Epithelial cell of esophagus (primary cell): ENCODE data around the gene PIAS1.
A peak's percentile ranks its signal among the peaks of the same experiment; 100 is the strongest.

Experiments used
- DNase-seq: peaks from one replicate; pipeline ENCODE4 v3.0.0; 2010; ENCODE audit warnings: low read depth
- H3K4me3 ChIP-seq: 2 replicates; pipeline ENCODE4 v1.5.1; 2011; ENCODE audit warnings: mild to moderate bottlenecking, low read length, control low read depth
- TF ChIP-seq, protein P1 (sequence below): IDR thresholded peaks from 2 replicates; pipeline ENCODE4 v1.5.1; 2011; ENCODE audit warnings: low read depth, mild to moderate bottlenecking, low read length, control low read depth, inconsistent platforms; ENCODE audit not compliant: insufficient read depth; ENCODE audit errors: missing control alignments

The PIAS1 gene

DNA sequence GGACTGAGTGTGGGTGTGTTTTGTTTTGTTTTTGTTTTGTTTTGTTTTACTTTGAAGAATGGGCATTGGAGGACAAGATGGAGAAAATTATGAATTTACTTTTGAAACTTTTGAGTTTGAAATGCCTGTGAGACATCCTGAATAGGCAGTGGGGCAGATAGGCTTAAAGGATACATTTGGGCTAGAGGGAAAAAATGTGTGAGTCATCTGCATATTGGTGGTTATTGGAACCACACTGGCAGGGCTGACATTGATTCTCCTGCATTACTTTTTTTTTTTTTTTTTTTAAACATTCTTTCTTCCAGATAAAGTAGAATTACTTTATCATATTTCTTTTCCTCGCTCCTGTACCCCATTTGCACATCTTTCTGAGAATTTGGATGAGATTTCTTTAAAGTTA lies 94.9 kb downstream of the PIAS1 start:
- TF ChIP-seq, protein P1, sequence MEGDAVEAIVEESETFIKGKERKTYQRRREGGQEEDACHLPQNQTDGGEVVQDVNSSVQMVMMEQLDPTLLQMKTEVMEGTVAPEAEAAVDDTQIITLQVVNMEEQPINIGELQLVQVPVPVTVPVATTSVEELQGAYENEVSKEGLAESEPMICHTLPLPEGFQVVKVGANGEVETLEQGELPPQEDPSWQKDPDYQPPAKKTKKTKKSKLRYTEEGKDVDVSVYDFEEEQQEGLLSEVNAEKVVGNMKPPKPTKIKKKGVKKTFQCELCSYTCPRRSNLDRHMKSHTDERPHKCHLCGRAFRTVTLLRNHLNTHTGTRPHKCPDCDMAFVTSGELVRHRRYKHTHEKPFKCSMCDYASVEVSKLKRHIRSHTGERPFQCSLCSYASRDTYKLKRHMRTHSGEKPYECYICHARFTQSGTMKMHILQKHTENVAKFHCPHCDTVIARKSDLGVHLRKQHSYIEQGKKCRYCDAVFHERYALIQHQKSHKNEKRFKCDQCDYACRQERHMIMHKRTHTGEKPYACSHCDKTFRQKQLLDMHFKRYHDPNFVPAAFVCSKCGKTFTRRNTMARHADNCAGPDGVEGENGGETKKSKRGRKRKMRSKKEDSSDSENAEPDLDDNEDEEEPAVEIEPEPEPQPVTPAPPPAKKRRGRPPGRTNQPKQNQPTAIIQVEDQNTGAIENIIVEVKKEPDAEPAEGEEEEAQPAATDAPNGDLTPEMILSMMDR = no peak
- DNase-seq = no peak

DNA sequence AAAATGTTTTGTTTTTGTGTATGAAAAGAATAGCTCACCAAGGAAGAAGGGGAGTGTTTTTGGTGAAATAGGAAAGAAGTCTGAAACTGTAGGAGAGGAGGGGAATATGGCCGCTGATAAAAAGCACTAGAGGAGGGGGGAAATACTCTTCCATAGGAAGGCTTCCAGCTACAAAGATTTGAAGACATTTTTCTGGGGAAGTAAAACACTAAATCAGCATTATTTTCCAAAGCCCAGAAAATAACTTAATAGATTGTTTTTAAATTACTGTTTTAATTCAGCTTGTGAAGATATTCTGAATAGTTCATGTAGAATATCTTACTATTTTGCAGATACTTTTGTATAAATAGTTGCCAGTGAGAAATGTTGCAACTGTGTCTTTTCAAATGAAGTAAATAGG lies 96.1 kb downstream of the PIAS1 start:
- DNase-seq = no peak
- TF ChIP-seq, protein P1 = no peak

More for the DNA sequence above, 94.9 kb downstream of the PIAS1 start:
- no peak overlapping the region for H3K4me3 ChIP-seq

DNA sequence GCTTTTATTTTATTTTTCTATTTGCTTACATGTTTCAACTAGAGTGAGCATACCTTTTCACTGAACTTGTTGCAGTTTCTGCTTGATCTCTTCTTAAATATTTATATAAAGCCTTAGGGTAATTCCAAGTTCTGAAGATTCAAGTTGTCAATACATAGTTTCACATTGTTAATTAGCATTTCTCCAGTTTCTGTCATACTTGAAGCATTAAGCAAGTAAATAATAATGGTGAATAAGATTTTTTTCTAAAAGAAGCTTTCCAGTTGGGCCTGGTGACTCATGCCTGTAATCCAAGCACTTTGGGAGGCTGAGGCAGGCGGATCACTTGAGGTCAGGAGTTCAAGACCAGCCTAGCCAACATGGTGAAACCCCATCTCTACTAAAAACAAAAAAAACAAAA lies 97.2 kb downstream of the PIAS1 start:
- TF ChIP-seq, protein P1 = no peak
- DNase-seq = peak; percentile 47
- no peak overlapping the region for H3K4me3 ChIP-seq

More for the DNA sequence above, 96.1 kb downstream of the PIAS1 start:
- H3K4me3 ChIP-seq = no peak overlapping the region

DNA sequence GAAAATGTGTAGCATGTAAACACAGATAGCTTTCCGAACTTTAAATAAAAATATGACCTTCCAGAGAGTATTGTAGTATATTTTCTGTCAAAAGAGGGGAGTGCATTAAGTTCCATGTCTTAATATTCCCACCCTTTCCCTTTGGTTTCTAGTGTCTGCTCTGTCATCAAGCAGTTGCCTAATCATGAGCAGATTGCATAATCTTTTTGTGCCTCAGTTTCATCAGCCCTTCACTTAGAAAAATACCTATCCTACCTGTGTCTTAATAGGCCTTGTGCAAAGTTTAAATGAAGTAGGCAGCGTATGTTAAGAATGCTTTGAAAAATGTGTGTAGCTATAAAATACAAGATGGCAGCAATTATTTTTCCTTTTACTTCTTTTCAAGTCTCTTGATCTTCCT lies 98.2 kb downstream of the PIAS1 start:
- peak; percentile 60 for DNase-seq
- TF ChIP-seq, protein P1 = no peak
- no peak overlapping the region for H3K4me3 ChIP-seq

DNA sequence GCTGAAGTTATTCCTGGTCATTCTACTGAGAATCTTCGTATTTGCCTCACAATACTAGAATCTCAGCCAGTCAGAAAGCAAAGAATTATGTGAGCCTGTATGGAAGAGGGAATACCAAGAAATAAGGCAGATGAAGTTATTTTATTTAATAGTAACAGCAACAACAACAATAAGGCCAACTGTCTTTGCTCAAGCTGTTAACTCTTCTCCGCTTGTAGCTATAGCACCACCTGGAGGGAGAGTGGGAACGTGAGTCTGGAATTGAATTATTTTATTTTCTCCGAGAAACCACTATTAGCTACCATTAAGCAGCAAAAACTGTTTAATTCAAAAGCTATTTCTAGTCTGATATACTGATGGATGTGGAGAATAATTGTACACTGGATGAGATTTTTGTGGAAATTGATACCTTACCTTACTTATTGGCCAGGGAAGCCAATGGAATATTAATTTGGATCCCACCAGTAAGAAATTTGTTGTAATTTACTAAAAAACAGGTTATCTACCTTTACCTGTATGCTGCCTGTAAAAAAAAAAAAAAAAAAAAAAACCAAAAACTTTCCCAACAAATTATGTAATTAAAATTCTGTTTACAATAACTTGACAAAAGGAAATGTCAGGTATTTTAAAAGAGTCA lies 100.9 kb downstream of the PIAS1 start:
- TF ChIP-seq, protein P1 = peak; percentile 83
- H3K4me3 ChIP-seq = no peak overlapping the region
- peak; percentile 65 for DNase-seq

DNA sequence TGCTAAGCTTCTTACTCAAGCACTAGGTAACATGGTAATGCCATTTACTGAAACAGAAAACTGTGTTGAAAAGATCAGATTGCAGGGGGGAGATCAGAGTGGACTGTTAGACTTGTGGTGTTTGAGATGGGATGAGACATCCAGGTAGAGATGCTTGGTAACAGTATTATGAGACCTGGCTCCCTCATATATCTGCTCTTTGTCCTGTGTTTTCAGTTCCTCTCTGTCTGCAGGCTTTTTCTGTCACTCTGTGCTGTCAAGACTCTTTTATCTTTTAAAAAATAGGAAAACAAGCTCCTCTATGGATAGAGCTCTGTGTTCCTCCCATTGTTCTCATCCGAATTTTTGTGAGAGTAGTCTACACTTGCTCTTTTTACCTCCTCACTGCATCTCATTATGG lies 103.0 kb downstream of the PIAS1 start:
- TF ChIP-seq, protein P1 = no peak
- no peak for DNase-seq
- H3K4me3 ChIP-seq = no peak overlapping the region

DNA sequence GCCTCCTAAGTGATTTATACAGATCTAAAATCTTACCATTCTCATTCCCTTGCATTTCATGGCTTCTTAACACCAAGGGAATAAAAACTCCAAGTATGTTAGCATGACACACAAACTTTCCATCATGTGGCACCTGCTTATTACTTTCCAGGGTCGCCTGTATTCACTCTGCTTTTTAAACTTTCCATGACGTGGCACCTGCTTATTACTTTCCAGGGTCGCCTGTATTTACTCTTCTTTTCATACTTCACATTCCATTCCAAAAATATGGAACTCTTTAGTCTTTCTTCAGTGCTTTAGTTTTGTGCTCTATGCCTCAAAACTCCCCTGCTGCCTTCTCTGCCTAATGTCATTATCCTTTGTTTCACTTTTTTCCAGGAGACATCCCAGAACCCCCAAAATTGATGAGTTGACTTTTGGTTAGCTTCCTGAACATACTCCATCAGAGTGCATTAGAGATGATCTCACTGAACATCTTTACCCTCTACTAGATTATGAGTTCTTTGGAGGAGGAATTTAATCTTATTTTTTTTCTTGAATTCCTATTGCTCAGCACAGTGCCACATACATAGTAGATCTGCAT lies 104.0 kb downstream of the PIAS1 start:
- no peak overlapping the region for H3K4me3 ChIP-seq
- DNase-seq = no peak
- TF ChIP-seq, protein P1 = no peak
